Neural cell (in vitro differentiated cells): ENCODE measurements around the gene TLR7. TPM values are rescaled to one million over a fixed set of nuclear protein-coding genes. Genes with fewer than 3 reads are reported as not detected.

Experiments
- H2AFZ ChIP-seq: fragments of 200-600, 300-800 bp; sonication (generic), shearing (Covaris generic); 2 replicates; pipeline ENCODE4 v1.6.0; 2014; ENCODE audit warnings: low read depth, mild to moderate bottlenecking, antibody characterized with exemption, low read length, moderate library complexity
- H3F3A ChIP-seq: fragments of 200-600 bp; shearing (Covaris generic); 2 replicates; pipeline ENCODE4 v1.6.1; 2016; ENCODE audit warnings: mild to moderate bottlenecking, moderate library complexity, mixed read lengths, antibody characterized with exemption, low read length; ENCODE audit not compliant: insufficient read depth, poor library complexity, severe bottlenecking
- H3K27ac ChIP-seq: fragments of 200-600, 300-800 bp; sonication (generic), shearing (Covaris generic); 2 replicates; pipeline ENCODE4 v1.5.1; 2014; ENCODE audit warnings: mild to moderate bottlenecking, low read length, moderate library complexity
- H3K27me3 ChIP-seq: fragments of 300-800, 200-600 bp; sonication (generic), shearing (Covaris generic); 2 replicates; pipeline ENCODE4 v1.6.0; 2014; ENCODE audit warnings: mild to moderate bottlenecking, low read depth, low read length, moderate library complexity; ENCODE audit not compliant: insufficient read depth
- H3K36me3 ChIP-seq: fragments of 300-800, 200-600 bp; sonication (generic), shearing (Covaris generic); 2 replicates; pipeline ENCODE4 v1.5.1; 2014; ENCODE audit warnings: mild to moderate bottlenecking, antibody characterized with exemption, low read length, moderate library complexity; ENCODE audit not compliant: insufficient read depth
- H3K4me2 ChIP-seq: fragments of 300-800, 200-600 bp; sonication (generic), shearing (Covaris generic); 2 replicates; pipeline ENCODE4 v1.6.0; 2014; ENCODE audit warnings: mild to moderate bottlenecking, low read length
- H3K4me3 ChIP-seq: fragments of 300-800, 200-600 bp; sonication (generic), shearing (Covaris generic); 2 replicates; pipeline ENCODE4 v1.5.1; 2014; ENCODE audit warnings: mild to moderate bottlenecking, low read length, moderate library complexity
- H3K79me2 ChIP-seq: fragments of 200-600 bp; shearing (Covaris generic); replicated peaks from 2 replicates; pipeline ENCODE4 v1.6.0; 2014; ENCODE audit warnings: mild to moderate bottlenecking, low read length, moderate library complexity; ENCODE audit not compliant: insufficient read depth
- H3K9ac ChIP-seq: fragments of 300-800, 200-600 bp; sonication (generic), shearing (Covaris generic); 2 replicates; pipeline ENCODE4 v1.6.1; 2016; ENCODE audit warnings: mild to moderate bottlenecking, low read length, mixed read lengths
- H3K9me2 ChIP-seq: fragments of 200-600 bp; shearing (Covaris generic); 2 replicates; pipeline ENCODE4 v1.6.1; 2016; ENCODE audit warnings: mild to moderate bottlenecking, low read length, mixed read lengths; ENCODE audit not compliant: insufficient read depth
- H3K9me3 ChIP-seq: fragments of 200-600, 300-800 bp; sonication (generic), shearing (Covaris generic); 2 replicates; pipeline ENCODE4 v1.6.1; 2016; ENCODE audit warnings: mild to moderate bottlenecking, mixed run types, low read length, moderate library complexity, mixed read lengths
- H4K20me1 ChIP-seq: fragments of 200-600 bp; shearing (Covaris generic); 2 replicates; pipeline ENCODE4 v1.6.1; 2016; ENCODE audit warnings: mild to moderate bottlenecking, mixed run types; ENCODE audit not compliant: insufficient read depth
- CTCF ChIP-seq: fragments of 450-650 bp; IDR thresholded peaks from 2 replicates; pipeline ENCODE4 v1.5.1; 2014; ENCODE audit warnings: antibody characterized with exemption, mild to moderate bottlenecking, moderate library complexity; ENCODE audit not compliant: poor library complexity, severe bottlenecking
- EP300 ChIP-seq: fragments of 450-650 bp; conservative IDR thresholded peaks from 2 replicates; pipeline ENCODE4 v1.6.1; 2014; ENCODE audit warnings: antibody characterized with exemption, mild to moderate bottlenecking, moderate library complexity; ENCODE audit not compliant: poor library complexity, severe bottlenecking
- EZH2 ChIP-seq: fragments of 200-600, 300-800 bp; shearing (Covaris generic), sonication (generic); IDR thresholded peaks from 2 replicates; pipeline ENCODE4 v1.6.1; 2014; ENCODE audit warnings: antibody characterized with exemption, low read length, borderline replicate concordance, mild to moderate bottlenecking; ENCODE audit not compliant: insufficient read depth, poor library complexity, severe bottlenecking
- MXI1 ChIP-seq: fragments of 450-650 bp; conservative IDR thresholded peaks from 2 replicates; pipeline ENCODE4 v1.6.1; 2014; ENCODE audit warnings: antibody characterized with exemption, mild to moderate bottlenecking; ENCODE audit not compliant: poor library complexity, severe bottlenecking
- POLR2AphosphoS5 ChIP-seq: IDR thresholded peaks from 2 replicates; pipeline ENCODE4 v1.6.1; 2012
- RAD21 ChIP-seq: fragments of 450-650 bp; conservative IDR thresholded peaks from 2 replicates; pipeline ENCODE4 v1.6.1; 2014; ENCODE audit warnings: antibody characterized with exemption, mild to moderate bottlenecking, moderate library complexity
- SMC3 ChIP-seq: fragments of 450-650 bp; conservative IDR thresholded peaks from 2 replicates; pipeline ENCODE4 v1.6.1; 2014; ENCODE audit warnings: antibody characterized with exemption, mild to moderate bottlenecking, moderate library complexity; ENCODE audit not compliant: poor library complexity
- TAF1 ChIP-seq: IDR thresholded peaks from 2 replicates; pipeline ENCODE4 v1.6.1; 2012; ENCODE audit warnings: low read depth
- polyA plus RNA-seq: library from polyadenylated mRNA; depleted of rRNA; stranded (reverse); fragments of >200 nt; gene quantifications from 2 replicates; pipeline ENCODE4 v1.2.3, GENCODE V29; 2014
- TF ChIP-seq, protein P1 (sequence below): IDR thresholded peaks from 2 replicates; pipeline ENCODE4 v1.6.1; 2012; ENCODE audit warnings: borderline replicate concordance

TLR7 gene
- polyA plus RNA-seq, 1 donor from 2014 or later: not detected

DNA sequence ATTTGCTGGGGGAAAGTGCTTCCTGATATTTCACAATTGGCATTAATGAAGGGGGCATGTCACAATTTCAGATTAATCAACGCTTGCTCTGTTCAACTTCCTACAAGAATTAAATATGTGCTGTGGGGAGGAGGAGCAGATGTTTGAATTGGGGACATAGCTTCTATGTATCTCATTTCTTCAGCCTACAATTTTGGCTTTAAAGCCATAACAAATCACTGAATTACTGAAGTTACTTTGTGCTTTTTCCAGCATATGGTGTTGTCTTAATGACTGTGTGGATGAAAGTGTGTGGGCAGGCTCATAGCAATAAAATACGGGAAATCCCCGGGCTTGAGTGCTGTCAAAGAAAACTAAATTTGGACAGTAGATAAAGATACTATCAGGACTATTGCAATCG, 813 bp downstream of the TLR7 start:
- Histone ChIP-seq H3K9me3 (no peaks in the 10 kb centered on the region), H3K4me2 (no peak overlapping the region), H3F3A (no peaks in the 10 kb centered on the region), H3K4me3 (no peak overlapping the region), H3K27ac (no peak overlapping the region), H3K9me2 (no peaks in the 10 kb centered on the region), H4K20me1 (no peaks in the 10 kb centered on the region), H3K9ac (no peak overlapping the region), H3K36me3 (no peaks in the 10 kb centered on the region), H3K27me3 (no peaks in the 10 kb centered on the region), H2AFZ (no peak overlapping the region), H3K79me2 (no peaks in the 10 kb centered on the region)
- TF ChIP-seq CTCF (no peak), TAF1 (no peak), SMC3 (no peak), EZH2 (no peak), RAD21 (no peak), MXI1 (no peak), EP300 (no peak), POLR2AphosphoS5 (no peak)
- TF ChIP-seq, protein P1, sequence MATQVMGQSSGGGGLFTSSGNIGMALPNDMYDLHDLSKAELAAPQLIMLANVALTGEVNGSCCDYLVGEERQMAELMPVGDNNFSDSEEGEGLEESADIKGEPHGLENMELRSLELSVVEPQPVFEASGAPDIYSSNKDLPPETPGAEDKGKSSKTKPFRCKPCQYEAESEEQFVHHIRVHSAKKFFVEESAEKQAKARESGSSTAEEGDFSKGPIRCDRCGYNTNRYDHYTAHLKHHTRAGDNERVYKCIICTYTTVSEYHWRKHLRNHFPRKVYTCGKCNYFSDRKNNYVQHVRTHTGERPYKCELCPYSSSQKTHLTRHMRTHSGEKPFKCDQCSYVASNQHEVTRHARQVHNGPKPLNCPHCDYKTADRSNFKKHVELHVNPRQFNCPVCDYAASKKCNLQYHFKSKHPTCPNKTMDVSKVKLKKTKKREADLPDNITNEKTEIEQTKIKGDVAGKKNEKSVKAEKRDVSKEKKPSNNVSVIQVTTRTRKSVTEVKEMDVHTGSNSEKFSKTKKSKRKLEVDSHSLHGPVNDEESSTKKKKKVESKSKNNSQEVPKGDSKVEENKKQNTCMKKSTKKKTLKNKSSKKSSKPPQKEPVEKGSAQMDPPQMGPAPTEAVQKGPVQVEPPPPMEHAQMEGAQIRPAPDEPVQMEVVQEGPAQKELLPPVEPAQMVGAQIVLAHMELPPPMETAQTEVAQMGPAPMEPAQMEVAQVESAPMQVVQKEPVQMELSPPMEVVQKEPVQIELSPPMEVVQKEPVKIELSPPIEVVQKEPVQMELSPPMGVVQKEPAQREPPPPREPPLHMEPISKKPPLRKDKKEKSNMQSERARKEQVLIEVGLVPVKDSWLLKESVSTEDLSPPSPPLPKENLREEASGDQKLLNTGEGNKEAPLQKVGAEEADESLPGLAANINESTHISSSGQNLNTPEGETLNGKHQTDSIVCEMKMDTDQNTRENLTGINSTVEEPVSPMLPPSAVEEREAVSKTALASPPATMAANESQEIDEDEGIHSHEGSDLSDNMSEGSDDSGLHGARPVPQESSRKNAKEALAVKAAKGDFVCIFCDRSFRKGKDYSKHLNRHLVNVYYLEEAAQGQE: no peak

- Histone ChIP-seq H4K20me1 (no peaks in the 10 kb centered on the region), H3K9ac (no peak overlapping the region), H3K79me2 (no peaks in the 10 kb centered on the region), H3F3A (no peaks in the 10 kb centered on the region), H3K36me3 (no peaks in the 10 kb centered on the region), H2AFZ (no peak overlapping the region), H3K27me3 (no peaks in the 10 kb centered on the region), H3K9me2 (no peaks in the 10 kb centered on the region), H3K4me2 (no peak overlapping the region), H3K4me3 (no peak overlapping the region), H3K27ac (no peak overlapping the region), H3K9me3 (no peaks in the 10 kb centered on the region)
- no peak for TF ChIP-seq POLR2AphosphoS5
- TF ChIP-seq, protein P1: no peak
- no peak for TF ChIP-seq MXI1
- no peak for TF ChIP-seq SMC3
Measured at GRCh38 chrX:12868747-12869146, 1.9 kb downstream of the TLR7 start.
